Mucosa of rectum (tissue), 2 donors: ENCODE results near the gene ACOXL.

Source experiments
- H3K27ac ChIP-seq, 2 donors: one replicate each; pipeline ENCODE4 v1.7.0; 2013; ENCODE audit warnings: inconsistent platforms in 2 of 2, low read depth in 2 of 2, low read length in 2 of 2
- H3K27me3 ChIP-seq, 2 donors: one replicate each; pipeline ENCODE4 v1.7.0; 2013; ENCODE audit warnings: low read length in 2 of 2; ENCODE audit not compliant: control insufficient read depth in 2 of 2, insufficient read depth in 2 of 2
- H3K36me3 ChIP-seq, 2 donors: one replicate each; pipeline ENCODE4 v1.7.0; 2013; ENCODE audit warnings: low read length in 2 of 2; ENCODE audit not compliant: control insufficient read depth in 2 of 2, insufficient read depth in 2 of 2
- H3K4me1 ChIP-seq, 2 donors: one replicate each; pipeline ENCODE4 v1.7.0; 2013; ENCODE audit warnings: low read length in 2 of 2, mild to moderate bottlenecking in 1 of 2; ENCODE audit not compliant: control insufficient read depth in 2 of 2, insufficient read depth in 2 of 2
- H3K4me3 ChIP-seq, 2 donors: one replicate each; pipeline ENCODE4 v1.7.0; 2013; ENCODE audit warnings: low read length in 2 of 2
- H3K9ac ChIP-seq, 2 donors: one replicate each; pipeline ENCODE4 v1.7.0; 2013; ENCODE audit warnings: low read length in 2 of 2, low read depth in 1 of 2, mild to moderate bottlenecking in 1 of 2
- H3K9me3 ChIP-seq, 2 donors: one replicate each; pipeline ENCODE4 v1.7.0; 2013; ENCODE audit warnings: low read length in 2 of 2; ENCODE audit not compliant: control insufficient read depth in 2 of 2
- donor health status: healthy.
- donor health status: Normal muscosa, but diverticular disease.

Gene ACOXL

DNA sequence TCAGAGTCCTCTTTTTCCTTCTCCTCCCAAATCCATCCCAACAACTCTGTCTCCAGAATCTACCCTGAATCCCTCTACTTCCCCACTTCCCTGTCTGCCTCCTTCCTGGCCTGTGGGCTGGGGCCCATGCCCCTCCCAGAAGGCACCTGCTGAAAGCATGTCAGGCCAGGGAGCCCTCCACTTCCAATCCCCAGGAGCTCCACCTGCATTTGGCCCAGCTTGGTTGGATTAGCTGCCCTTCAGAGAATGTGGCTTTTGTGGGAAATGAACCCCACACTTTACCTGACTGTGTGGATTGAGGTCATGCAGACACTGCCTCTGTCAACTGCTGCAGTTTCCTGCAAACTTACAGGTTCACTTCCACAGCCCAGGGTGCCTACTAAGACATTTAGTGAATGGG lies 58.5 kb downstream of the ACOXL start:
- no peak overlapping the region for H3K27ac ChIP-seq
- no peaks in the 10 kb centered on the region for H3K9me3 ChIP-seq
- H3K4me3 ChIP-seq: no peak overlapping the region
- H3K9ac ChIP-seq: no peak overlapping the region
- H3K27me3 ChIP-seq: peaks cover 0 to 9% of the 10 kb centered on the region in 2 donors
- no peaks in the 10 kb centered on the region for H3K36me3 ChIP-seq
- H3K4me1 ChIP-seq: no peaks in the 10 kb centered on the region

DNA sequence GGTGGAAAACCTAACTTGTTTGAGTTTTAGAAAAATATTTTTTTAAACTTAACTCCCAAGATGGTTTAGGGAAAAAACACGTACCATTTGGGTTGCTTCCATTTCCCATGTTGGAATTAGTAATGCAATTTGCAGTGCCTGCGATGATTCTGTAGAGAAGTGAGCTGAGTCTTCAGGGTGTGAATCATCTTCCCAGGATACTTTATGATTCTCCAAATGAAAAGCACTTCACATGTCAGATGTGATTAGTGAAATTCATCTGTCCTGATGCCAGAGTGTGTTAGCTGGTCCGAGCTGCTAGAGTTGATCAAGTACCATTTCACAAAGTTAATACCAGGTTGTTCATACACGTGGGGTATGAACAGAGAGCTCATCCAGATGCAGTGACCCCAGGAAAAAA lies 59.1 kb downstream of the ACOXL start:
- H3K27me3 ChIP-seq: peaks cover 0 to 13% of the 10 kb centered on the region in 2 donors
- H3K9ac ChIP-seq: no peak overlapping the region
- no peak overlapping the region for H3K4me3 ChIP-seq
- no peaks in the 10 kb centered on the region for H3K36me3 ChIP-seq
- H3K9me3 ChIP-seq: no peaks in the 10 kb centered on the region
- no peak overlapping the region for H3K27ac ChIP-seq
- H3K4me1 ChIP-seq: no peaks in the 10 kb centered on the region

DNA sequence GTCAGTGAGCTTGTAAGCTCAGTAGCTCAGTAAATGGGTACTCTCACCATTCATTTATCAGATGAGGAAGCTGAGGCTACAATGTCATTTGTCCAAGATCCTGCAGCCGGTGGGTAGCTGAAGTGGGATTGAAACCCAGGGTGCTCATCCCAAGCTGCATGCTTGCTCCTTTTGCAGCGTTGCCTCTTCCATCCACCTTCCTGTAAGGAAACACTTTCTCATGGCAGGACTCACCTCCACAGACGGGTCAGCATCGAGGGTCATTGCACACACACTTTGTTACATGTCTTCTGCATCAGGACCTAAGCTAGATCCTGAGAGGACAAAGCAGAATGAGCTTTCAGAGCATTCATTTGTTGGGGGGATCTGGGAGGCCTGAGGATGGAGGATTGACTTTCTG lies 60.7 kb downstream of the ACOXL start:
- Histone ChIP-seq H3K9me3 (no peaks in the 10 kb centered on the region), H3K9ac (no peak overlapping the region), H3K36me3 (no peaks in the 10 kb centered on the region), H3K27me3 (peaks cover 0 to 10% of the 10 kb centered on the region in 2 donors), H3K27ac (no peak overlapping the region), H3K4me1 (no peaks in the 10 kb centered on the region), H3K4me3 (no peak overlapping the region)

DNA sequence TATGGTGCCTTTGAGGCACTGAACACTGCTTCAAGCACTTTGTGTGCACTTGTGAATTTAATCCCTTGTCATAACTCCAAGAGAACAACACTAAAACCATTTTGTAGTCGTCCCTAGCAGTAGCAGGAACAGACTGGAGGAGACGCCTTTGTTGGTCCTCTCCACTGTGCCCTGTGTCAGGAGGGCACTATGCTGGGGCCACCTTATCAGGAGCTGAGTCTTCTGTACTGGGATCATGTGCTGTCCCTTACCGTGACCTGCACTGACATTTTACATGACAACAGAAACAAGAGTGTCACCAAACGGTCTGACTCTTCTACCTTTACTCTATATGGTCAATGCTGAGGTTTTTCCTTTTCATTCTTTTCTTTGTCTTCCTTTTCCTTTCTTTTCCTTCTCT lies 62.0 kb downstream of the ACOXL start:
- no peaks in the 10 kb centered on the region for H3K36me3 ChIP-seq
- H3K9ac ChIP-seq: no peak overlapping the region
- H3K4me1 ChIP-seq: no peaks in the 10 kb centered on the region
- H3K9me3 ChIP-seq: no peaks in the 10 kb centered on the region
- no peak overlapping the region for H3K4me3 ChIP-seq
- H3K27ac ChIP-seq: no peak overlapping the region
- peaks cover 0 to 10% of the 10 kb centered on the region in 2 donors for H3K27me3 ChIP-seq

DNA sequence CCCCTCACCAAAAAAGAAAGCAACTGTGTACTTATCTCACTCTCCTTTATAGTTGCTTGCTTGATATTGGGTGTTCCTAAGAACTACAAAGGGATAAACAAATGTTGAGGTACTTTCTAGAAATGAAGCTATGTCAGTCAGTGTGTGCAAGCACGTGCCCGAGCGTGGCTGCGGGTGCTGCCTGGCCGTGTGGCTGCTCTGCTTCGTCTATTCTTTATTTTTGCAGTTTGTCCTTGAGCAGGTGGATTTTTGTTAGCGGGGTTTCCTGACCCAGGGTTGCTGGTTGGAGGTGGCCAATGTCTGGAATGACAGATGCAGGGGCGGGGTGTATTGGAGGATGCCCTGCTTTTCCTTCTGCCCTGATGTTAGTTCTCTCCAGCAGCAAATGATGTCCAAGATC lies 62.6 kb downstream of the ACOXL start:
- Histone ChIP-seq H3K27me3 (peaks cover 0 to 10% of the 10 kb centered on the region in 2 donors), H3K4me1 (no peaks in the 10 kb centered on the region), H3K9me3 (no peaks in the 10 kb centered on the region), H3K4me3 (no peak overlapping the region), H3K36me3 (no peaks in the 10 kb centered on the region), H3K27ac (no peak overlapping the region), H3K9ac (no peak overlapping the region)

DNA sequence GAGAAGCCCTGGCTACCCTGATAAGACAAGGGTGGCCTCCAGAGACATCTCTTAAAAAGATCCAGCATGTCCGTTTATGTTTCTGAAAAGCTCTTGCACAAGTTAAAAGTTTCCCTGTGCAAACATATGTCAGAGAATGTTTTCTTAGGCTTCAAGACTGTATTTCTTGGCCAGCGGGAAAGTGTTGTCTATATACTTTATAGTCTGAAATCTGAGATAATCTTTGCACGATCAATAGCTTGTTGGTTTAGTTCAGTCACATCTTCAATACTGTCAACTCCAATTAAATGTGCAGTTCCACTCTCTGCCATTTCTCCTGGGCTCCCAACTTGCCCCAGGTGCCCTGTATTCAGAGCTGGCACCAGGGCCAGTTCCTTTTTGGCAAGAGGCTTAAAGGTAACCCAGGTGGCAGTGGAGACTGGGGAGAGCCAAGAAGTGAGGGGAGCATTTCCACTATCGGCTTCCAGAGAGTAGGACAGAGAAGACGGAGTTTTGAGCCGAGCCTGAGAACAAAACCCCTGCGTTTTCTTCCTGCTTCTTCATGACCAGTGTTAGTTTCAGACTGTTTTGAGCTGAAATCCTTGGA lies 64.4 kb downstream of the ACOXL start:
- H3K27me3 ChIP-seq: peaks cover 0 to 4% of the 10 kb centered on the region in 2 donors
- H3K9ac ChIP-seq: no peak overlapping the region
- H3K27ac ChIP-seq: no peak overlapping the region
- H3K36me3 ChIP-seq: no peaks in the 10 kb centered on the region
- no peak overlapping the region for H3K4me3 ChIP-seq
- no peaks in the 10 kb centered on the region for H3K4me1 ChIP-seq
- no peaks in the 10 kb centered on the region for H3K9me3 ChIP-seq

DNA sequence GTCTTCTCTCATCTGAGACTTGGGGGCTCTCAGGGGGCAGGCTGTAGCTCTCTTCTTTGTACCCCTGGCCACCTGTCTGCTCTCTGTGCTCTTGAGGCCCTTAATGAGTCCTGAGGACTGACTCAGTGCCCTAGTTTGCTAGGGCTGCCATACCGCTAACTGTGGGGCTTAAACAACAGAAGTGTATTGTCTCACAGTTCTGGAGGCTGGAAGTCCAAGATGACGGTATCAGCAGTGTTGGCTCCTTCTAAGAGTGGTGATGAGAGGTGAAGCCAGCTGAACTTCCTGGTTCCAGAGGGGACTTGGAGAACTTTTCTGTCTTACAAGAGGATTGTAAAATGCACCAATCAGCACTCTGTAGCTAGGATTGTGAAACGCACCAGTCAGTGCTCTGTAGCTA lies 67.0 kb downstream of the ACOXL start:
- H3K27me3 ChIP-seq: peaks cover 0 to 4% of the 10 kb centered on the region in 2 donors
- H3K9ac ChIP-seq: no peak overlapping the region
- H3K36me3 ChIP-seq: no peaks in the 10 kb centered on the region
- H3K4me3 ChIP-seq: no peak overlapping the region
- no peaks in the 10 kb centered on the region for H3K9me3 ChIP-seq
- no peak overlapping the region for H3K27ac ChIP-seq
- no peaks in the 10 kb centered on the region for H3K4me1 ChIP-seq

DNA sequence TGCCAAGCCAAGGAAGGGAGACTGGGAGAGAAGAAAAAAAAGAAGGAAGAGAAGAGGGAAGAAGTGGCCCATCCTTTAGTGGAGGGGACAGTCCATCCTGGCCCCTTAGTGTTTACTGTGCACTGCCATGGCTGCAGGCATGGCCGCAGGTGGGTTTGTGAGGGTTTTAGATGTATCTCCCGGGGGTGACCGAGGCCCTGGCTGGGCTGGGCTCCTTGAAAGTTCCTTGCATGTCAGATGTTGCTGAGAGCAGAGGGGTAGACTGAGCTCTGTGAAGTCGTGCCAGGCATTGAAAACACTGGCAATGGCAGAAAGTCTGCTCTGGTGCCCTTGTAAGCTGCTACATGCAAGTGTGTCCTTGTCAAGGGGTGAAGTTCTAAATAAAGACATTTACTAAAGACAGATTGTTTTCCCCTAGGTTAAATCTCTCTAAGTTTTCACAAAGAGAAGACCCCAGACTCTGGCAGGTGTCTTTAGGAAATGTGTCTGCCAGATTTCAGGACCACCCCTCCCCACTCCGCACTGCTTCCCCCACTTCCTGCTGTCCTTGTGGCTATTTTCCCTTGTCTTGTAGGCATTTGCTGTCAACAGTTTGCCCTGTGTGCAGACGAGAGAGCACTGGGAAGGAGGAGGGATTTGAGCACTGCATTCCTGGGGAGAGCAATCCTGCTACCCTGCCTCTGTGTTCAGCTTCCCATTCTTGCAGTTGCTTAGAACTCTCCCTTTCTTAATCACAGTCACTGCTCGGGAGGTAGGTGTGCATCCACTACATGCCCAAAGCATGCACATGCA lies 68.4 kb downstream of the ACOXL start:
- Histone ChIP-seq H3K9ac (no peak overlapping the region), H3K27me3 (peaks cover 0 to 4% of the 10 kb centered on the region in 2 donors), H3K4me1 (no peaks in the 10 kb centered on the region), H3K9me3 (no peaks in the 10 kb centered on the region), H3K36me3 (no peaks in the 10 kb centered on the region), H3K27ac (no peak overlapping the region), H3K4me3 (no peak overlapping the region)

DNA sequence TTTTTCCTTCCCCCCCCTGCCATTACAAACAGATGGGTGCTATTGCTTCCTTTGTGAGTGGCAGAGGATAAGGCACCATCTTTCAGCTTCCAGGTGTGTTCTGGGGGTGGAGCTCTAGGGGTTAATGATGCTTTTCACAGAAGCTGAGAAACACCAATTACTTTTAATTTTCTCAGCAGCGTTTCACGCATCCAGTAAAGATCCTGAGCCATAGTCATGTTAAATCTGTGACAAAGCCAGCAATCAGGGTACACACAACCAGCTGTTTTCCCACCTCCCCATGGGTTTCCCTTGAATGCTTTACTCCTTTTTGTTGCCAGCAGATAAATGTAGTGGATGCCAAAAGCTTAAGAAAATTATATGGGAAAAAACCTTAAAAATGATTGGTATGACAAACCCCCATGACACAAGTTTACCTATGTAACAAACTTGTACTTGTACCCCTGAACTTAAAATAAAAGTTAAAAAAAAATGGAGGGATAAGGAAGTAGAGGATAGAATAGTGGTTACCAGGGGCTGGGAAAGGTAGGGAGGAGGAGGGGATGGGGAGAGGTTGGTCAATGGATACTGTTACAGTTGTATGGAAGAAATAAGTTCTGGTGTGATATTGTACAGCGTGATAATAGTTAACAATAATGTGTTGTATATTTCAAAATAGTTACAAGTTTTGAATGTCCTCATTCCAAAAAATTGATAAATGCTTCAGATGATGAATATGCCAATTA lies 70.0 kb downstream of the ACOXL start:
- Histone ChIP-seq H3K9me3 (no peaks in the 10 kb centered on the region), H3K4me1 (no peaks in the 10 kb centered on the region), H3K27ac (no peak overlapping the region), H3K36me3 (no peaks in the 10 kb centered on the region), H3K4me3 (no peak overlapping the region), H3K9ac (no peak overlapping the region), H3K27me3 (no peaks in the 10 kb centered on the region)

DNA sequence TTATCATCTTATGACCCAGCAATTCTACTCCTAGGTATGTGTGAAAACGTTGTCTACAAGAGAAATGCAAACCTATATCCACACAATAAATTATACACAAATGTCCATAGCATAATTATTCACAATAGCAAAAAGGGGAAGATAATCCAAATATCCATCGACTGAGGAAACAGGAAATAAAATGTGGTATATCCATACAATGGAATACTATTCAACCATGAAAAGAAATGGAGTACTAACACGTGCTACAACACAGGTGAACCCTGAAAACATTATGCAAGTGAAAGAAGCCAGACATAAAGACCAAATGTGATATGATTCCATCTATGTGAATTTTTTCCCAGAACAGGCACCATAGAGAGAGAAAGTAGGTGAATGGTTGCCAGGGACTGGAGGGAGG lies 72.1 kb downstream of the ACOXL start:
- Histone ChIP-seq H3K36me3 (no peaks in the 10 kb centered on the region), H3K4me3 (no peak overlapping the region), H3K27ac (no peak overlapping the region), H3K9me3 (no peaks in the 10 kb centered on the region), H3K4me1 (no peaks in the 10 kb centered on the region), H3K9ac (no peak overlapping the region), H3K27me3 (no peaks in the 10 kb centered on the region)
